NT2/D1 (cell line): ENCODE results near the gene HCN3.

ENCODE experiments used
- YY1 ChIP-seq: IDR thresholded peaks from 2 replicates; pipeline ENCODE4 v1.6.1; 2011; ENCODE audit not compliant: insufficient read length, insufficient read depth
- ZNF274 ChIP-seq: IDR thresholded peaks from 2 replicates; pipeline ENCODE4 v1.6.1; 2011; ENCODE audit warnings: mild to moderate bottlenecking, low read depth, low read length

- TF ChIP-seq ZNF274 (no peak), YY1 (no peak)
Observed at GRCh38 chr1:155295942-155296267, 18.6 kb downstream of the HCN3 start.
